GM23338 (cell line): ENCODE results near the gene PIAS4. TPM values are rescaled to one million over a fixed set of nuclear protein-coding genes. Genes with fewer than 3 reads are reported as not detected.

Source experiments
- ATAC-seq: fragments of 200-7000 bp; cut with Tn5 transposase; 3 replicates; pipeline ENCODE4 v1.9.1; 2020
- DNase-seq: peaks from one replicate; pipeline ENCODE4 v3.0.0-alpha.2; 2015; ENCODE audit warnings: low spot score
- H2AFZ ChIP-seq: fragments of 200-600 bp; sonication (generic); 2 replicates; pipeline ENCODE4 v1.8.0; 2016; ENCODE audit warnings: antibody characterized with exemption, mild to moderate bottlenecking, moderate library complexity
- H3F3A ChIP-seq: fragments of 200-600 bp; sonication (generic); replicated peaks from 2 replicates; pipeline ENCODE4 v1.8.0; 2017; ENCODE audit warnings: antibody characterized with exemption, mixed run types, low read depth
- H3K27ac ChIP-seq: fragments of 200-600 bp; sonication (generic); 2 replicates; pipeline ENCODE4 v1.6.1; 2016; ENCODE audit warnings: low read depth
- H3K27me3 ChIP-seq: fragments of 200-600 bp; sonication (generic); 2 replicates; pipeline ENCODE4 v1.8.0; 2016; ENCODE audit warnings: mild to moderate bottlenecking, mixed run types, moderate library complexity; ENCODE audit not compliant: insufficient read depth
- H3K36me3 ChIP-seq: fragments of 200-600 bp; sonication (generic); 2 replicates; pipeline ENCODE4 v1.8.0; 2016; ENCODE audit warnings: mild to moderate bottlenecking; ENCODE audit not compliant: insufficient read depth
- H3K4me1 ChIP-seq: fragments of 200-600 bp; sonication (generic); 2 replicates; pipeline ENCODE4 v1.8.0; 2016; ENCODE audit warnings: mild to moderate bottlenecking, moderate library complexity; ENCODE audit not compliant: insufficient read depth
- H3K4me2 ChIP-seq: fragments of 200-600 bp; sonication (generic); 2 replicates; pipeline ENCODE4 v1.7.1; 2017; ENCODE audit warnings: mixed run types
- H3K4me3 ChIP-seq: fragments of 200-600 bp; sonication (generic); 2 replicates; pipeline ENCODE4 v1.6.1; 2016; ENCODE audit warnings: mixed run types
- H3K79me2 ChIP-seq: fragments of 200-600 bp; sonication (generic); replicated peaks from 2 replicates; pipeline ENCODE4 v1.8.0; 2017; ENCODE audit warnings: mild to moderate bottlenecking; ENCODE audit not compliant: insufficient read depth
- H3K9me2 ChIP-seq: fragments of 200-600 bp; sonication (generic); 2 replicates; pipeline ENCODE4 v1.8.0; 2017; ENCODE audit not compliant: insufficient read depth
- H4K20me1 ChIP-seq: fragments of 200-600 bp; sonication (generic); replicated peaks from 2 replicates; pipeline ENCODE4 v1.8.0; 2017; ENCODE audit warnings: mild to moderate bottlenecking; ENCODE audit not compliant: insufficient read depth
- H3K27ac Mint-ChIP-seq: 2 replicates; pipeline ENCODE4 v1.8.0; 2020; ENCODE audit warnings: inconsistent platforms, mild to moderate bottlenecking, moderate library complexity, mixed read lengths
- H3K27me3 Mint-ChIP-seq: 3 replicates; pipeline ENCODE4 v1.8.0; 2022; ENCODE audit warnings: low read depth, mild to moderate bottlenecking, moderate library complexity, mixed read lengths, inconsistent platforms; ENCODE audit not compliant: insufficient read depth, poor library complexity
- H3K36me3 Mint-ChIP-seq: 3 replicates; pipeline ENCODE4 v1.8.0; 2021; ENCODE audit warnings: low read depth, mild to moderate bottlenecking, inconsistent platforms, moderate library complexity, mixed read lengths
- H3K4me1 Mint-ChIP-seq: 3 replicates; pipeline ENCODE4 v1.8.0; 2020; ENCODE audit warnings: mild to moderate bottlenecking, inconsistent platforms, mixed read lengths
- H3K4me3 Mint-ChIP-seq: 3 replicates; pipeline ENCODE4 v1.8.0; 2021; ENCODE audit warnings: moderate library complexity, mild to moderate bottlenecking, inconsistent platforms, mixed read lengths
- H3K9me3 Mint-ChIP-seq: 3 replicates; pipeline ENCODE4 v1.8.0; 2020; ENCODE audit warnings: moderate library complexity, mild to moderate bottlenecking, inconsistent platforms, mixed read lengths
- CREB1 ChIP-seq: fragments of 250-450 bp; sonication (Bioruptor Pico); IDR thresholded peaks from 2 replicates; pipeline ENCODE4 v1.5.0; 2020; ENCODE audit warnings: low read depth, mild to moderate bottlenecking, moderate library complexity
- CTCF ChIP-seq, 2 experiments: fragments of 200-600 bp in 1 of 2; sonication (generic) in 1 of 2; conservative IDR thresholded peaks; 2 replicates each; pipeline versions ENCODE4 v1.5.1 to v1.6.1; 2016 to 2017; ENCODE audit warnings: antibody characterized with exemption in 2 of 2, low read depth in 2 of 2, mild to moderate bottlenecking in 2 of 2, moderate library complexity in 1 of 2
- ETS1 ChIP-seq: IDR thresholded peaks from 2 replicates; pipeline ENCODE4 v1.6.1; 2016; ENCODE audit warnings: antibody characterized with exemption
- EZH2 ChIP-seq: fragments of 200-600 bp; sonication (generic); IDR thresholded peaks from one replicate; pipeline ENCODE4 v1.8.0; 2017; ENCODE audit warnings: antibody characterized with exemption, mild to moderate bottlenecking, low read depth; ENCODE audit not compliant: unreplicated experiment
- EZH2phosphoT487 ChIP-seq: fragments of 200-600 bp; sonication (generic); IDR thresholded peaks from one replicate; pipeline ENCODE4 v1.8.1; 2018; ENCODE audit warnings: antibody characterized with exemption; ENCODE audit not compliant: unreplicated experiment
- JUNB ChIP-seq: IDR thresholded peaks from one replicate; pipeline ENCODE4 v1.6.1; 2016; ENCODE audit warnings: antibody characterized with exemption; ENCODE audit not compliant: unreplicated experiment
- NANOG ChIP-seq: IDR thresholded peaks from 2 replicates; pipeline ENCODE4 v1.6.1; 2016; ENCODE audit warnings: antibody characterized with exemption, borderline replicate concordance
- POLR2AphosphoS5 ChIP-seq: IDR thresholded peaks from 2 replicates; pipeline ENCODE4 v1.6.1; 2016; ENCODE audit warnings: antibody characterized with exemption, low read depth
- REST ChIP-seq: IDR thresholded peaks from one replicate; pipeline ENCODE4 v1.6.1; 2018; ENCODE audit warnings: antibody characterized with exemption; ENCODE audit not compliant: unreplicated experiment
- ZNF114 ChIP-seq: fragments of 250-450 bp; sonication (Bioruptor Pico); IDR thresholded peaks from 2 replicates; pipeline ENCODE4 v1.5.0; 2020; ENCODE audit warnings: mild to moderate bottlenecking, moderate library complexity
- ZNF331 ChIP-seq: fragments of 250-450 bp; sonication (Bioruptor Pico); IDR thresholded peaks from 2 replicates; pipeline ENCODE4 v1.5.0; 2020; ENCODE audit warnings: low read depth, mild to moderate bottlenecking, moderate library complexity
- ZNF462 ChIP-seq: fragments of 250-450 bp; sonication (Bioruptor Pico); IDR thresholded peaks from 2 replicates; pipeline ENCODE4 v1.5.0; 2020; ENCODE audit warnings: mild to moderate bottlenecking, moderate library complexity
- polyA plus RNA-seq: library from polyadenylated mRNA; unstranded; fragments of >200 nt; fragmentation: Nextera tagmentation; extraction: Ambion mirVana; gene quantifications from 2 replicates; pipeline ENCODE4 v1.2.1, GENCODE V29; 2016
- total RNA-seq: library from RNA; depleted of rRNA; stranded (reverse); fragments of >200 nt; shearing (Covaris generic); gene quantifications from 2 replicates; pipeline ENCODE4 v1.2.3, GENCODE V29; 2014

PIAS4 gene
- total and polyA plus RNA-seq, 2 experiments from 2014 or later = 17.0 to 48.4 TPM

- TF ChIP-seq ZNF462 (CRISPR knock-in tag) (no peak), CTCF (conservative IDR thresholded peaks at IDR 0.05; ENCODE audit: low read depth in 2 of 2) (no peak), ZNF331 (no peak), ETS1 (no peak)
These were observed 61.9 kb downstream of the PIAS4 start (continued) for GRCh38 chr19:4069331-4069959.

GRCh38 chr19:4071610-4072009 lies 64.1 kb downstream of the PIAS4 start:
- H3K4me1 Mint-ChIP-seq = peaks cover 7% of the 10 kb centered on the region; the same call in 2 of the 3 replicates
- H2AFZ ChIP-seq = no peak overlapping the region
- peaks cover 22% of the 10 kb centered on the region for H3K27me3 Mint-ChIP-seq
- H3K9me2 ChIP-seq = no peaks in the 10 kb centered on the region
- H4K20me1 ChIP-seq = no peaks in the 10 kb centered on the region
- no peak overlapping the region for H3K27ac ChIP-seq
- TF ChIP-seq EZH2 = no peak
- TF ChIP-seq POLR2AphosphoS5 = no peak
- no peak for TF ChIP-seq JUNB
- no peak for TF ChIP-seq CREB1 (CRISPR knock-in tag)
- TF ChIP-seq NANOG = no peak
- TF ChIP-seq EZH2phosphoT487 = no peak
- TF ChIP-seq REST = no peak
- no peak for TF ChIP-seq ZNF114
- H3K9me3 Mint-ChIP-seq = no peaks in the 10 kb centered on the region; the same call in 2 of the 3 replicates
- H3K36me3 ChIP-seq = no peaks in the 10 kb centered on the region
- no peak overlapping the region for H3K27ac Mint-ChIP-seq
- H3K4me3 ChIP-seq = no peak overlapping the region
- H3K36me3 Mint-ChIP-seq = no peaks in the 10 kb centered on the region
- ATAC-seq = no peak
- H3K4me3 Mint-ChIP-seq = no peak overlapping the region
- H3K4me1 ChIP-seq = peaks cover 7% of the 10 kb centered on the region
- peaks cover 9% of the 10 kb centered on the region for H3F3A ChIP-seq
- H3K79me2 ChIP-seq = no peaks in the 10 kb centered on the region
- no peak overlapping the region for H3K4me2 ChIP-seq
- DNase-seq = no peak
- peaks cover 30% of the 10 kb centered on the region for H3K27me3 ChIP-seq
